SK-N-SH (cell line): ENCODE measurements around the gene DSCAML1. TPM values are rescaled to one million over a fixed set of nuclear protein-coding genes. Genes with fewer than 3 reads are reported as not detected.

ENCODE experiments used
- CTCF ChIA-PET: fragments of 300-600, 350-600 bp; formaldehyde crosslinking; extraction: SDS; loops from one replicate; lab custom pipeline; 2021; lab: Yijun Ruan, JAX
- POLR2A ChIA-PET: fragments of 350-600 bp; sonication (Branson Sonifier 250); formaldehyde crosslinking; extraction: SDS; loops from one replicate; lab custom pipeline; 2020; ENCODE audit warnings: antibody characterized with exemption, inconsistent platforms; lab: Yijun Ruan, JAX
- DNase-seq: peaks from one replicate; pipeline ENCODE4 v3.0.0; 2012
- H2AFZ ChIP-seq: fragments of 200-600 bp; sonication (generic); 2 replicates; pipeline ENCODE4 v1.8.1; 2016; ENCODE audit warnings: antibody characterized with exemption, mild to moderate bottlenecking, low read depth
- H3F3A ChIP-seq: fragments of 200-600 bp; sonication (generic); replicated peaks from 2 replicates; pipeline ENCODE3; 2016; ENCODE audit warnings: antibody characterized with exemption, mild to moderate bottlenecking; ENCODE audit not compliant: insufficient read depth
- H3K27ac ChIP-seq, 2 experiments: fragments of 200-500 bp in 1 of 2; fragments of 200-600 bp in 1 of 2; sonication (Bioruptor generic) in 1 of 2; sonication (generic), shearing (Covaris generic) in 1 of 2; 2 replicates each; pipeline versions ENCODE4 v1.5.1 to v1.6.1; 2014 to 2016; ENCODE audit warnings: low read depth in 2 of 2, inconsistent platforms in 1 of 2, low read length in 1 of 2, mild to moderate bottlenecking in 1 of 2, mixed read lengths in 1 of 2
- H3K27me3 ChIP-seq: fragments of 200-600 bp; sonication (generic), shearing (Covaris generic); 2 replicates; pipeline ENCODE4 v1.6.1; 2016; ENCODE audit warnings: mixed run types; ENCODE audit not compliant: insufficient read depth
- H3K36me3 ChIP-seq, 2 experiments: fragments of 200-500 bp in 1 of 2; fragments of 200-600 bp in 1 of 2; sonication (Bioruptor generic) in 1 of 2; sonication (generic) in 1 of 2; replicated peaks in 1 of 2; 2 replicates each; pipeline versions ENCODE3 to v1.5.1; 2014 to 2016; ENCODE audit warnings: low read length in 1 of 2, mild to moderate bottlenecking in 1 of 2; ENCODE audit not compliant: insufficient read depth in 2 of 2, control insufficient read depth in 1 of 2
- H3K4me1 ChIP-seq, 2 experiments: fragments of 200-500 bp in 1 of 2; fragments of 200-600 bp in 1 of 2; sonication (Bioruptor generic) in 1 of 2; sonication (generic), shearing (Covaris generic) in 1 of 2; 2 replicates each; pipeline versions ENCODE4 v1.5.1 to v1.6.1; 2014 to 2016; ENCODE audit warnings: low read depth in 1 of 2, low read length in 1 of 2, mixed run types in 1 of 2; ENCODE audit not compliant: insufficient read depth in 2 of 2, control insufficient read depth in 1 of 2
- H3K4me2 ChIP-seq: fragments of 200-600 bp; sonication (generic), shearing (Covaris generic); 2 replicates; pipeline ENCODE4 v1.6.1; 2017; ENCODE audit warnings: mixed run types
- H3K4me3 ChIP-seq, 2 experiments: fragments of 200-500 bp in 1 of 2; fragments of 200-600 bp in 1 of 2; sonication (Bioruptor generic) in 1 of 2; sonication (generic), shearing (Covaris generic) in 1 of 2; 2 replicates each; pipeline versions ENCODE4 v1.5.1 to v1.8.1; 2014 to 2016; ENCODE audit warnings: low read depth in 2 of 2, inconsistent platforms in 1 of 2, low read length in 1 of 2, mild to moderate bottlenecking in 1 of 2, mixed read lengths in 1 of 2, moderate library complexity in 1 of 2
- H3K79me2 ChIP-seq: fragments of 200-600 bp; sonication (generic); 2 replicates; pipeline ENCODE4 v1.8.1; 2017; ENCODE audit warnings: mild to moderate bottlenecking; ENCODE audit not compliant: insufficient read depth
- H3K9ac ChIP-seq: fragments of 200-600 bp; sonication (generic); 2 replicates; pipeline ENCODE4 v1.6.1; 2017; ENCODE audit warnings: mixed run types
- H3K9me2 ChIP-seq: fragments of 200-600 bp; sonication (generic); 2 replicates; pipeline ENCODE4 v1.6.1; 2017; ENCODE audit warnings: mixed run types
- H3K9me3 ChIP-seq: fragments of 200-600 bp; sonication (generic); 2 replicates; pipeline ENCODE4 v1.6.1; 2017; ENCODE audit warnings: mixed run types, mild to moderate bottlenecking, moderate library complexity
- H4K20me1 ChIP-seq: fragments of 200-600 bp; sonication (generic); 2 replicates; pipeline ENCODE4 v1.6.1; 2017; ENCODE audit warnings: mild to moderate bottlenecking, mixed run types; ENCODE audit not compliant: insufficient read depth
- CHD2 ChIP-seq: fragments of 150-350 bp; IDR thresholded peaks from 2 replicates; pipeline ENCODE4 v1.6.1; 2018; ENCODE audit warnings: low read length; ENCODE audit not compliant: partially characterized antibody
- CTCF ChIP-seq: fragments of 200-600 bp; sonication (generic); IDR thresholded peaks from 2 replicates; pipeline ENCODE4 v1.6.1; 2017; ENCODE audit warnings: antibody characterized with exemption, mild to moderate bottlenecking, moderate library complexity
- EP300 ChIP-seq, 2 experiments: IDR thresholded peaks; 2 replicates each; pipeline versions ENCODE4 v1.4.0 to v1.6.1; 2012; ENCODE audit warnings: borderline replicate concordance in 1 of 2, low read depth in 1 of 2, low read length in 1 of 2
- JUND ChIP-seq: IDR thresholded peaks from 2 replicates; pipeline ENCODE4 v1.4.0; 2012
- MAX ChIP-seq: IDR thresholded peaks from 2 replicates; pipeline ENCODE4 v1.4.0; 2012; ENCODE audit warnings: low read depth
- MXI1 ChIP-seq: IDR thresholded peaks from 2 replicates; pipeline ENCODE4 v1.6.1; 2012; ENCODE audit warnings: mild to moderate bottlenecking, low read depth, low read length, improper control_type of control experiment
- NRF1 ChIP-seq: IDR thresholded peaks from 2 replicates; pipeline ENCODE4 v1.6.1; 2012; ENCODE audit warnings: low read depth, mild to moderate bottlenecking, low read length
- PBX3 ChIP-seq: IDR thresholded peaks from 2 replicates; pipeline ENCODE4; 2012
- RAD21 ChIP-seq: IDR thresholded peaks from 2 replicates; pipeline ENCODE4 v1.6.1; 2012; ENCODE audit warnings: mild to moderate bottlenecking, low read length
- REST ChIP-seq: IDR thresholded peaks from 2 replicates; pipeline ENCODE4 v1.6.1; 2012; ENCODE audit warnings: mild to moderate bottlenecking, low read depth, low read length, moderate library complexity
- RXRA ChIP-seq: IDR thresholded peaks from 2 replicates; pipeline ENCODE4 v1.4.0; 2012; ENCODE audit warnings: low read depth, mild to moderate bottlenecking, borderline replicate concordance
- SMC3 ChIP-seq: IDR thresholded peaks from 2 replicates; pipeline ENCODE4 v1.6.1; 2012; ENCODE audit warnings: low read depth, low read length, improper control_type of control experiment
- TEAD4 ChIP-seq: IDR thresholded peaks from 2 replicates; pipeline ENCODE4 v1.4.0; 2012; ENCODE audit warnings: mild to moderate bottlenecking, borderline replicate concordance; ENCODE audit not compliant: insufficient read depth
- USF2 ChIP-seq: fragments of 150-350 bp; IDR thresholded peaks from 2 replicates; pipeline ENCODE4 v1.6.1; 2017; ENCODE audit warnings: antibody characterized with exemption, low read length, low read depth, borderline replicate concordance
- ZBTB33 ChIP-seq: IDR thresholded peaks from 2 replicates; pipeline ENCODE4 v1.4.0; 2012; ENCODE audit warnings: low read depth, borderline replicate concordance
- WGBS: methylation state at CpG from one replicate; pipeline ENCODE4 v1.1.6; 2017; ENCODE audit warnings: low lambda C conversion rate; 5-methylcytosine and 5-hydroxymethylcytosine counted together
- polyA plus RNA-seq, 3 experiments: library from polyadenylated mRNA; depleted of rRNA; stranded (reverse); fragments of >200 nt; gene quantifications; 2 replicates each; pipeline ENCODE4 v1.2.3, GENCODE V29; 2012

The DSCAML1 gene
- polyA plus RNA-seq, 1 of the 3 experiments (the other 2 are of a cell fraction) = not detected

GRCh38 chr11:117426297-117426685 lies 370.7 kb downstream of the DSCAML1 start:
- POLR2A ChIA-PET = interaction anchor here (0.6 to 1.6 kb wide), 4 partner anchors 17 to 391 kb away, joined by 3 to 9 read pairs (median 4); no protein-coding TSS in a partner anchor
- H3F3A ChIP-seq = no peaks in the 10 kb centered on the region
- no peak overlapping the region for H2AFZ ChIP-seq
- H3K9me3 ChIP-seq = no peaks in the 10 kb centered on the region
- 31% methylated on average over 14 of the region's 17 CpGs for WGBS
- no peak overlapping the region for H3K27ac ChIP-seq
- CTCF ChIA-PET = interaction anchor here (0.6 to 16.8 kb wide), 139 partner anchors 9 to 666 kb away, joined by 3 to 449 read pairs (median 4); partner anchors contain the start of genes CEP164, DSCAML1 and FXYD2
- no peaks in the 10 kb centered on the region for H3K9me2 ChIP-seq
- no peak overlapping the region; the same call in 1 of the 2 replicates for H3K4me2 ChIP-seq
- peak overlapping the region in 1 of 2 experiments; percentile 31; a peak in 1 of 4 replicates for H3K4me3 ChIP-seq
- TF ChIP-seq CTCF (peak; percentile 95), RAD21 (peak; percentile 95), SMC3 (peak; percentile 88), RXRA (no peak), MXI1 (peak; percentile 17; the same call in 1 of the 2 replicates), CHD2 (no peak)
- H4K20me1 ChIP-seq = no peaks in the 10 kb centered on the region
- no peaks in the 10 kb centered on the region for H3K36me3 ChIP-seq
- peaks cover 0 to 10% of the 10 kb centered on the region in 2 experiments; a peak in 1 of 4 replicates for H3K4me1 ChIP-seq
- no peaks in the 10 kb centered on the region for H3K27me3 ChIP-seq
- H3K9ac ChIP-seq = no peak overlapping the region
- no peaks in the 10 kb centered on the region for H3K79me2 ChIP-seq
- peak; percentile 91 for DNase-seq

GRCh38 chr11:117425679-117426296 lies 371.2 kb downstream of the DSCAML1 start:
- Histone ChIP-seq H3K4me3 (peak overlapping the region in 1 of 2 experiments; percentile 31; a peak in 1 of 4 replicates), H3K79me2 (no peaks in the 10 kb centered on the region), H4K20me1 (no peaks in the 10 kb centered on the region), H3K9ac (no peak overlapping the region), H3K27me3 (no peaks in the 10 kb centered on the region), H3K36me3 (no peaks in the 10 kb centered on the region), H3K4me1 (peaks cover 0 to 10% of the 10 kb centered on the region in 2 experiments; a peak in 1 of 4 replicates), H2AFZ (no peak overlapping the region), H3F3A (no peaks in the 10 kb centered on the region), H3K4me2 (no peak overlapping the region), H3K27ac (no peak overlapping the region), H3K9me3 (no peaks in the 10 kb centered on the region), H3K9me2 (no peaks in the 10 kb centered on the region)
- WGBS = 50% methylated on average over 13 of the region's 13 CpGs
- POLR2A ChIA-PET = interaction anchor here (1.2 to 1.6 kb wide), 3 partner anchors 64 to 391 kb away, joined by 3 to 9 read pairs (median 5); no protein-coding TSS in a partner anchor
- CTCF ChIA-PET = interaction anchor here (0.6 to 16.8 kb wide), 128 partner anchors 9 to 667 kb away, joined by 3 to 449 read pairs (median 5); partner anchors contain the start of genes CEP164, DSCAML1 and FXYD2
- DNase-seq = no peak
- TF ChIP-seq MAX (no peak), REST (no peak), TEAD4 (no peak), JUND (no peak), EP300 (IDR thresholded peaks at IDR 0.05; ENCODE audit: borderline replicate concordance in 1 of 2, low read depth in 1 of 2, low read length in 1 of 2) (no peak), NRF1 (no peak), USF2 (no peak), PBX3 (no peak), ZBTB33 (no peak)
